ENCODE measurements around the gene DLG2. TPM values are rescaled to one million over a fixed set of nuclear protein-coding genes. Genes with fewer than 3 reads are reported as not detected.
"Not testable (repeated sequence)": the region's sequence is repeated elsewhere in the genome, so short reads cannot be mapped to it uniquely, and the experiment has no call there.

DLG2 gene
- 0.26 and 1.0 TPM in 2 replicates for total RNA-seq

- peak within 1 kb of the TSS; percentile 66 for H3K4me3 ChIP-seq (ENCODE audit: low read depth, low read length)
- no peak for TF ChIP-seq CTCF (IDR thresholded peaks at IDR 0.05; ENCODE audit: insufficient read depth, low read length, severe bottlenecking)
- FAIRE-seq (no peak), DNase-seq (ENCODE audit: low read depth) (peak; percentile 65)
- no peaks in the 10 kb centered on the region for H3K27me3 ChIP-seq (ENCODE audit: control insufficient read depth, insufficient read depth, low read length)
- H3K36me3 ChIP-seq (ENCODE audit: control insufficient read depth, insufficient read depth, low read length) = no peaks in the 10 kb centered on the region
These were observed at the start of gene DLG2 for GRCh38 chr11:85627332-85627997. TSS of gene DLG2 (minus strand) at chr11:85627344.

- no peaks in the 10 kb centered on the region for H3K27me3 ChIP-seq (ENCODE audit: control insufficient read depth, insufficient read depth, low read length)
- DNase-seq (ENCODE audit: low read depth) = no peak
- no peak for FAIRE-seq
- no peak overlapping the region for H3K4me3 ChIP-seq (ENCODE audit: low read depth, low read length)
- no peak for TF ChIP-seq CTCF (IDR thresholded peaks at IDR 0.05; ENCODE audit: insufficient read depth, low read length, severe bottlenecking)
- H3K36me3 ChIP-seq (ENCODE audit: control insufficient read depth, insufficient read depth, low read length) = no peaks in the 10 kb centered on the region
These were observed 46.2 kb upstream of the DLG2 start for GRCh38 chr11:85673393-85673792.

- no peak for FAIRE-seq
- TF ChIP-seq CTCF (IDR thresholded peaks at IDR 0.05; ENCODE audit: insufficient read depth, low read length, severe bottlenecking) = no peak
- no peak for DNase-seq (ENCODE audit: low read depth)
- no peak overlapping the region for H3K4me3 ChIP-seq (ENCODE audit: low read depth, low read length)
- no peaks in the 10 kb centered on the region for H3K36me3 ChIP-seq (ENCODE audit: control insufficient read depth, insufficient read depth, low read length)
- H3K27me3 ChIP-seq (ENCODE audit: control insufficient read depth, insufficient read depth, low read length) = no peaks in the 10 kb centered on the region
These were observed 45.2 kb upstream of the DLG2 start for GRCh38 chr11:85672105-85672902.

- H3K36me3 ChIP-seq (ENCODE audit: control insufficient read depth, insufficient read depth, low read length); H3K27me3 ChIP-seq (ENCODE audit: control insufficient read depth, insufficient read depth, low read length); H3K4me3 ChIP-seq (ENCODE audit: low read depth, low read length); DNase-seq (ENCODE audit: low read depth); FAIRE-seq: not testable (repeated sequence)
These were observed 44.0 kb upstream of the DLG2 start for GRCh38 chr11:85670949-85671663.

GRCh38 chr11:85668157-85668556, 41.0 kb upstream of the DLG2 start:
- H3K27me3 ChIP-seq (ENCODE audit: control insufficient read depth, insufficient read depth, low read length) = no peaks in the 10 kb centered on the region
- TF ChIP-seq CTCF (IDR thresholded peaks at IDR 0.05; ENCODE audit: insufficient read depth, low read length, severe bottlenecking) = no peak
- FAIRE-seq (no peak), DNase-seq (ENCODE audit: low read depth) (no peak)
- H3K4me3 ChIP-seq (ENCODE audit: low read depth, low read length) = no peak overlapping the region
- peaks cover 1% of the 10 kb centered on the region for H3K36me3 ChIP-seq (ENCODE audit: control insufficient read depth, insufficient read depth, low read length)

- DNase-seq (ENCODE audit: low read depth) (no peak), FAIRE-seq (no peak)
- H3K36me3 ChIP-seq (ENCODE audit: control insufficient read depth, insufficient read depth, low read length) = peaks cover 1% of the 10 kb centered on the region
- TF ChIP-seq CTCF (IDR thresholded peaks at IDR 0.05; ENCODE audit: insufficient read depth, low read length, severe bottlenecking) = no peak
- no peak overlapping the region for H3K4me3 ChIP-seq (ENCODE audit: low read depth, low read length)
- H3K27me3 ChIP-seq (ENCODE audit: control insufficient read depth, insufficient read depth, low read length) = no peaks in the 10 kb centered on the region
These were observed 39.5 kb upstream of the DLG2 start for GRCh38 chr11:85666687-85667086.

Data from bronchial epithelial cell (primary cell).